DMS153 (cell line): ENCODE measurements around the gene SERGEF.
"Not testable (repeated sequence)": the region's sequence is repeated elsewhere in the genome, so short reads cannot be mapped to it uniquely, and the experiment has no call there.

Source experiments
- DNase-seq: peaks from one replicate; lab custom pipeline; 2025; lab: John Stamatoyannopoulos, UW

SERGEF gene

DNA sequence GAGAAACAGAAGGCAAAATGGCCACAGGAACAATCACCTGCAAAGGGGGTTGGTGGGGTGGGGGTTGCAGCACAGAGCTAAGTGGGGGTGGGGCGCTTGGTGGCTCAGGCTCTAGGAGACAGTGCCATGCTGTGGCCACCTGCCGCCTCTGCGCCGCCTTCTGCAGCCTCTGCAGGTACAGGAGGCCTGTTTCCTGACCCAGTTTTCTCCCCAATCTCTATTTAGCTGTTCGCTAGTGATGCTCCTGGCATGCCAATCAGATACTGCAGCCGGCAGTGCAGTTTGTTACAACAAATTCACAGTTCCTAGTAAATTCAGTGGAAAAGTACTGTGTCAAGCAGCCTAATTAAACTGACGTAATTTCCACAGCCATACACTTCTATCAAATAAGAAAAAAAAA is 106.4 kb downstream of the SERGEF start:
- DNase-seq: no peak

DNA sequence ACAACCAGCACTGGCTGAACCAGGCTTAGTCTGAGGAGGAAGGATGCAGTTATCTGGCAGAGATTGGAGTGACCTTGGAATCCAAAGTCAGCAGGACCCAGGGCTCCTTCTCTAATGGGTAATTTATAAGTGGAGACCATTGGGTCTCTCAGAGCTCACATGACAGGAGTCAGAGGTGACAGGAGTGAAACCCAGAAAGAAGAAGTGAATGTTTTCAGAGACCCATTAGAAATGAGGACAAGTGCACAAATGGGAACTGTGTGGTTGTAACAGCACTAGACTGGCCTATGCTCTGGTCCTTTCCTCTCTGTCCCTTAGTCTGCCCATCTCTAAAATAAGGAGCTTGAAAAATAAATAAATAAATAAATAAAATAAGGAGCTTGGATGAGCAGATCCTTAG is 107.4 kb downstream of the SERGEF start:
- DNase-seq: no peak

DNA sequence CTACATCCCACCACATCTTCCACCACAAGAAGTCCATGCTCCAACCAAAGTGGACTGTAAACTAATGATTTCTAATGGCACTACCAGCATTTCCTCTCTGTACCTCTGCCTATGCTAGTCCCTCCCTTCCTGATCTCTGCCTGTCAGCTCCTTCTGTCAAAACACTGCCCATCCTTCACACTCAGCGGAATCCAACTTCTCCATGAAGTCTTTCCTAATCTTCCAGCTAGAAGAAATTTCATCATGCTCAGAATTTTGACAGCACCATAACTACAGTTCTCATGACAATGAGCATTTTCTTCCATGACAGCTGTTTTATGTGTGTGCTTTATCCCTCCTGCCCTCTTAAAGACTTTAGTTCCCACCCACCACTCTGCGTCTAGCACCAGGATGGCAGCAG is 111.4 kb downstream of the SERGEF start:
- no peak for DNase-seq

DNA sequence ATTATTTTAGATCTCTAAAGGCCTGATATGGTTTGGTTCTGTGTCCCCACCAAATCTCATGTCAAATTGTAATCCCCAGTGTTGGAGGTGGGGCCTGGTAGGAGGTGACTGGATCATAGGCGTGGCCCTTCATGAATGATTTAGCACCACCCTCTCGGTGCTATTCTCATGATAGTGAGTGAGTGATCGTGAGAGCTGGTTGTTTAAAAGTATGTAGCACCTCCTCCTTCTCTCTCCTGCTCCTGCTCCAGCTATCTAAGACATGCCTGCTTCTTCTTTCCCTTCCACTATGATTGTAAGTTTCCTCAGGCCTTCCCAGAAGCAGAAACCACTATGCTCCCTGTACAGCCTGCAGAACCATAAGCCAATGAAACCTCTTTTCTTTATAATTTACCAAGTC is 114.1 kb downstream of the SERGEF start:
- DNase-seq: no peak

DNA sequence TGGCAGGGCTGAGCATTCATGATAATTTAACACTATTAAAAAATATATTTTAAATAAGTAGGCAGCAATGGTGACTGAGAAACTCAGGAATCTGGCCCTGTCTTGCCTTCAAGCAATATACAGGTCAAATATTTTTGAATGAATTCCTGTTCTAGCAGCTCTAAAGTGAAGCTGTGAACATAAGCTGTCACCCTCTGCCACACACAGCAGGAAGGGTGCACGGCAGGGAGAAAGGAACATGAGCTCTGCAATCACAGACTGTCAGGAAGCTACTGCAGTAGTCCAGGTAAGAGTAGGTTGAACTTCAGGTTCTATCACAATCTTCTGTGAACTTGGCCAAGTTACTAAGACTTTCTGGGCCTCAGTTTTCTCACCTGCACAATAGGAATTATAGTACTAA is 114.8 kb downstream of the SERGEF start:
- DNase-seq: no peak

DNA sequence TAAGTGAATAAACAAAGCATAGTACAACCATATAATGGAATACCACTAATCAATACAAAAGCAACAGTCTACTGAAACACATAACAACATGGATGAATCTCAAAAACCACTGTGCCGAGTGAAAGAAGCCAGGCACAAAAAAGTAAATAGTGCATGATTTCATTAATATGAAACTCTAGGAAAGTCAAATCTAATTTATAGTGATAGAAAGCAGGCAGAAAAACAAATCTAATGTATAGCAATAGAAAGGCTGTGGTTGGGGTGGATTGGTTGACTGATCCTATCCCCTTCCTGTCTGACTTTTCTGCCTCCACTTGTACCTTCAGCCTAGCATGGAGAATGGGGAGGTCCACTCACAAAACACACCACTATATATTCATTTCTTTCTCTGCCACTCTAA is 115.4 kb downstream of the SERGEF start:
- no peak for DNase-seq

DNA sequence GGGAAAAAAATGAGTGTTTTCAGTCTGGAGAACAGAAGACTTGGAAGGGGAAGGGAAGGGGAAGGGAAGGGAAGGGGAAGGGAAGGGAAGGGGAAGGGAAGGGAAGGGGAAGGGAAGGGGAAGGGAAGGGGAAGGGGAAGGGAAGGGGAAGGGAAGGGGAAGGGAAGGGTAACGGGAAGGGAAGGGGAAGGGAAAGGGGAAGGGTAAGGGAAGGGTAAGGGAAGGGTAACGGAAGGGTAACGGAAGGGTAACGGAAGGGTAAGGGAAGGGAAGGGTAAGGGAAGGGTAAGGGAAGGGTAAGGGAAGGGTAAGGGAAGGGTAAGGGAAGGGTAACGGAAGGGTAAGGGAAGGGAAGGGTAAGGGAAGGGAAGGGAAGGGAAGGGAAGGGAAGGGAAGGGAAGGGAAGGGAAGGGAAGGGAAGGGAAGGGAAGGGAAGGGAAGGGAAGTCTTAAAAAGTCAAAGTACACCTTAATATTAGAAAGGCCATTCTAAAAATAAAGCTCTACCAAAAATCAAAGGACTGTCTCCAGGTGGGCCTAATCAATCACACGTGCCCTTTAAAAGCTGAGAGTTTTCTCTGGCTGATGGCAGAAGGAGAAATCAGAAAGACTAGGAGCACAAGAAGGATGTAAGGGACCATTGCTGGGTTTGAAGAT is 116.2 kb downstream of the SERGEF start:
- DNase-seq: not testable (repeated sequence)

- no peak for DNase-seq
Observed at GRCh38 chr11:17894929-17895658, 117.8 kb downstream of the SERGEF start.

GRCh38 chr11:17892409-17892808 is 120.4 kb downstream of the SERGEF start:
- DNase-seq: no peak

DNA sequence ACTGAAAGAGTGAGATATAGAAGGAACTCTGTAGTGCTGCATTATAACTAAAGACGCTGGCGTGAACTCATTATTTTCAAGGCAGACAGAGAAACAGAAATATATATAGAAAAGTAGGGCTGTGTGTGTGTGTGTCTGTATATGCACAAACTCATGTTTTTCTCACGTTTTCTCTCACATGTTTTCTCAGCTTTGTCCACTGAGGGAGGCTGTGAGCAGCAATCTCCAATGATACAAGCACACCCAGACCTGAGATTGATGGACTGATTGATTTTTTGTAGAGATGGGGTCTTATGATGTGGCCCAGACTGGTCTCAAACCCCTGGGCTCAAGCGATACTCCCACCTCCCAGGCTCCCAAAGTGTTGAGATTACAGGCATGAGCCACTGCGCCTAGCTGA is 122.5 kb downstream of the SERGEF start:
- no peak for DNase-seq

- DNase-seq: no peak
Observed at GRCh38 chr11:17887779-17888178, 125.1 kb downstream of the SERGEF start.

DNA sequence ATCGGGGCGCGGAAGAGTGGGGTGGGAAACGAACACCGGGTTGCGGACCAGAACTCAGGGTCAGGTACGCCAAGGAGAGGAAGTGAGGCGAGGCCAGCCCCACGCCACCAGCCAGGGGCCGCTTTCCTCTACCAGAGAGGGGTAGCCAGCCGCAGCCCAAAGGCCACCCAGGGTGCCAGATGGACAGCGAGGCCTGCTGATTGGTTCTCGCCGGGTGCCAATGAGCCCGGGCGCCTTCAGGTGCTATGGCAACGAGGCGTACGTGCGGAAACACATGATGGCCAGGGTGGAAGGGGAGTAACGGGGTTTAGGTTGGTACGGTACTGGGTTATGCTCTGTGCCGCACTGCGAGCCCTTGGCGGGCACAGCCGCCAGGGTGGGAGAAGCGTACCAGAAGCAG is 128.9 kb downstream of the SERGEF start:
- no peak for DNase-seq

DNA sequence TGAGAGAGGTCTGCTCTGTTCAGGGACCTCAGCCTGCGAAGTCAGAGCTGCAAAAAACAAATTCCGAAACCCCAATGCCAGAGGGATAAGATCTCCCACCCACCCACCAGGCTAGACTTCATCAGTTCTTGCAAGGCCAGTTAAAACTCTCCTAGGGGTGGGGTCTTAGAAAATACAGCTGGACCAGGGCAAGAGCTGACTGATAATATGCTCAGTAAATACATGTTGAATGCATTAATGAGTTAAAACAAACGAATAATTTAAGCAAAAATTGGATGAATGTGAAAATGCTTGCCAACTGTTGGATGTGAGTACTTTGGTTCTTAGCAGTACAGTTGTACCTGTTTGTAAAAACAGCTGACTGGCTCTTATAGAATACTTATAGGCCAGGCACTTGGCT is 129.8 kb downstream of the SERGEF start:
- no peak for DNase-seq

- DNase-seq: no peak
Observed at GRCh38 chr11:17878743-17879142, 134.1 kb downstream of the SERGEF start.

DNA sequence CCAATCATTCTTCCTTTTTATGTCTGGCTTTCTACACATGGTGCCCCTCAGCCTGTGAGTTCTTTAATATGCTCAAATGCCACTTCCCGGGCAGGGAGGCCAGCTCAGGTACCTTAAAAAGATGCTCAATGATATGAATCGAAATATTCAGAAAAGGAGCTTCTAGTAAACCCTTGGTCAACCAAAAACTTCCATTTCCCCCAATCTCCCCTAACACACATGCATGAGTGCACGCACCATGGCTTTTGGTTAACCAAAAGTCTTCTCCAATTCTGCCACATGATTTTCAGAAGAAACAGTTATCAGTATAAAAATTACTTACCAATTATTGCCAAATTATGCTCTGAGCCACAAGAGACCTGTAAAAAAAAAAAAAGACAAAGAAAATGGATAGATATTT is 135.0 kb downstream of the SERGEF start:
- DNase-seq: no peak

GRCh38 chr11:17876827-17877226 is 136.0 kb downstream of the SERGEF start:
- no peak for DNase-seq

- no peak for DNase-seq
Observed at GRCh38 chr11:17875891-17876290, 137.0 kb downstream of the SERGEF start.

- DNase-seq: no peak
Observed at GRCh38 chr11:17873586-17873985, 139.3 kb downstream of the SERGEF start.

- DNase-seq: not testable (repeated sequence)
Observed at GRCh38 chr11:17868398-17868797, 144.4 kb downstream of the SERGEF start.

- DNase-seq: no peak
Observed at GRCh38 chr11:17867341-17867740, 145.5 kb downstream of the SERGEF start.

DNA sequence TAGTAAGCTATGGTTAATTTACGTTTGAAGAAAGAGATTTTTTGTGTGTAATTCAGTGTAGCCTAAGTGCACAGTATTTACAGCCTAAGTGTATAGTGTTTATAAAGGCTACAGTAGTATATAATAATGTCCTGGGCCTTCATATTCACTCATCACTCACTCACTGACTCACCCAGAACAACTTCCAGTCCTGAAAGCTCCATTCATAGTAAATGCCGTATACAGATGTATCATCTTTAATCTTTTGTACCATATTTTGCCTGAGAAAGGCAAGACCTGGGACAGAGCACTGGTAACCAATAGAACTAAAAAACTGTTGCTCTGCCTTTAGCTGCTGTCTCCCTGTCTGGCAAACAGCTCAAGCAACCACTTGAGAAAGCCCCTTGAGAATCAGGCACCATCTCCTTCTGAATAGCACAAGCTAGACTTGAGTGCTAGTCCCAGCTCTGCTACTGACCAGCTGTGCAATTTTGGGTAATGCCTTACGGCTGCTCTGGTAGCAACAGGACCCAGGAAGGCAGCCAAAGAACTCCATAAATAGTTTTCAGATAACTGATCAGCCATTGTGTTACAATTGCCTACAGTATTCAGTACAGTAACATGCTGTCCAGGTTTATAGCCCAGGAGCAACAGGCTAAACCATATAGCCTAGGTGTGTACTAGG is 146.9 kb downstream of the SERGEF start:
- DNase-seq: no peak

DNA sequence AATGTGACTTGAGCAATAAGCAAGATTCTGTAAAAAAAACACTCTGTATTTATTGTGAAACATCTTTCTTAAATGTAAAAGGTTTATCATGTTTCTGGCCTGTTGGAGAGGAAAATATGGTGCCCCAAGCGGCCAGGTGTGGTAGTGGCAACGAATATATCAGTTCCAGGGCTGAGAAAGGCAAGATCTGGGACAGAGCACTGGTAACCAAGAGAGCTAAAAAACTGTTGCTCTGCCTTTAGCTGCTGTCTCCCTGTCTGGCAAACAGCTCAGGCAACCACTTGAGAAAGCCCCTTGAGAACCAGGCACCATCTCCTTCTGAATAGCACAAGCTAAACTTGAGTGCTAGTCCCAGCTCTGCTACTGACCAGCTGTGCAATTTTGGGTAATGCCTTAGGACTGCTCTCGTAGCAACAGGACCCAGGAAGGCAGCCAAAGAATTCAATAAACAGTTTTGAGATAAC is 148.3 kb downstream of the SERGEF start:
- no peak for DNase-seq

DNA sequence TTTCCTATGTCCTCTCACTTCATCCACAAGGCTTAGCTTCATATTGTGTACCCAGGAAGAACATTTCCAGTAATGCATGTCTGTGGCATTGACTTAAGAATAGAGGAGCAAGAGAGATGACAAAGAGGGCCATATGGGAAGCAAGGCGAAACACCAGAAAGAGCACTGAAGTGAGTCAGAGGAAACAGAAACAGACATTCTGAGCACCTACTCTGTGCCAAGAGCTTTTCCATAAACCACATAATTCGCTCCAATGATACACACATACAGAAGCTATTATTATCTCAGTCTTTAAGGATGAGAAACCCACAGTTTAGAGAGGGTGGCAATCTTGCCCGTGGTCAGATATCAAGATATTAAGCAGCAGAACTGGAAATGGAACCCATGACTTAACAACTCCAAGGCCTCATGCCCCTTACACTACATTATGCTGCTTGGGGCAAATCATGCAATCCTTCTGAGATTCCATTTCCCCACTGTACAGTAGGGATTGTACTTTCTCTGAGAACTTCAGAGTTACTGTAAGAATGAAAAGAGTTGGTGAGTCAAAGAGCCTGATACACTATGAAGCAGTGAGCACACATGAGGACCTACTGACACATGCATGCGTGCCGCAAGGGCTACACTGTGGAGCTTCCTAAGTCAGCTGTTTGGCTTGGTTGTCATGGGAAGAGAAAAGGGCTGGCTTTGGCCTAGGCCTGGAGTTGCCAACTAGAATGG is 151.7 kb downstream of the SERGEF start:
- no peak for DNase-seq
